H1 (cell line): Measurements from ENCODE around the gene CFAP58. TPM values are rescaled to one million over a fixed set of nuclear protein-coding genes. Genes with fewer than 3 reads are reported as not detected.

Experiments
- CTCF ChIA-PET: fragments of 300-600 bp; sonication (Branson Sonifier 250); formaldehyde crosslinking; loops from one replicate; lab custom pipeline; 2021; ENCODE audit not compliant: partially characterized antibody; lab: Charles Lee
- POLR2A ChIA-PET: fragments of 300-600 bp; sonication (Branson Sonifier 250); formaldehyde crosslinking; loops from one replicate; lab custom pipeline; 2021; ENCODE audit warnings: inconsistent platforms; ENCODE audit not compliant: partially characterized antibody; lab: Charles Lee
- DNase-seq, 2 experiments: peaks; one replicate each; pipeline versions ENCODE4 v3.0.0 to v3.0.0-alpha.2; 2010 to 2022; ENCODE audit warnings: low spot score in 2 of 2, low read depth in 1 of 2, mixed read lengths in 1 of 2
- FAIRE-seq: peaks from 2 replicates; lab custom pipeline; 2011; peaks lifted over from hg19 to GRCh38; lab: Jason Lieb, UNC
- H2AFZ ChIP-seq: 2 replicates; pipeline ENCODE4 v1.8.1; 2012; ENCODE audit warnings: low read length, inconsistent platforms
- H2AK5ac ChIP-seq: 2 replicates; pipeline ENCODE4 v1.6.1; 2013; ENCODE audit warnings: low read depth, low read length
- H2BK120ac ChIP-seq: replicated peaks from 2 replicates; pipeline ENCODE3; 2013; ENCODE audit warnings: low read depth, low read length, inconsistent platforms
- H2BK12ac ChIP-seq: 2 replicates; pipeline ENCODE4 v1.6.1; 2013; ENCODE audit warnings: low read depth, low read length
- H2BK15ac ChIP-seq: 2 replicates; pipeline ENCODE4 v1.6.1; 2013; ENCODE audit warnings: low read length
- H2BK20ac ChIP-seq: 2 replicates; pipeline ENCODE4 v1.6.1; 2013; ENCODE audit warnings: low read length
- H2BK5ac ChIP-seq: 2 replicates; pipeline ENCODE4 v1.6.1; 2013; ENCODE audit warnings: low read depth, low read length
- H3K14ac ChIP-seq: 2 replicates; pipeline ENCODE4 v1.6.1; 2013; ENCODE audit warnings: inconsistent platforms; ENCODE audit not compliant: insufficient read length
- H3K18ac ChIP-seq: 2 replicates; pipeline ENCODE4 v1.6.1; 2013; ENCODE audit warnings: low read length; ENCODE audit errors: extremely low read depth
- H3K23ac ChIP-seq: 2 replicates; pipeline ENCODE4 v1.6.1; 2013; ENCODE audit warnings: inconsistent platforms; ENCODE audit not compliant: insufficient read length
- H3K23me2 ChIP-seq: 2 replicates; pipeline ENCODE4 v1.6.1; 2013; ENCODE audit warnings: low read depth, low read length
- H3K27ac ChIP-seq: 2 replicates; pipeline ENCODE4 v1.6.1; 2011; ENCODE audit warnings: low read depth, low read length, inconsistent platforms
- H3K27me3 ChIP-seq, 4 experiments: replicated peaks in 1 of 4; 1 replicate in 1 of 4; 2 replicates in 3 of 4; pipeline versions ENCODE4 v1.6.1 to v1.8.1; 2011 to 2013; ENCODE audit warnings: low read length in 3 of 4, mild to moderate bottlenecking in 3 of 4, inconsistent platforms in 2 of 4, mixed read lengths in 2 of 4, moderate library complexity in 1 of 4; ENCODE audit not compliant: control insufficient read depth in 3 of 4, insufficient read depth in 3 of 4; ENCODE audit errors: extremely low read depth in 1 of 4
- H3K36me3 ChIP-seq, 4 experiments: 2 replicates each; pipeline versions ENCODE4 v1.6.1 to v1.8.1; 2011 to 2013; ENCODE audit warnings: mild to moderate bottlenecking in 4 of 4, low read length in 3 of 4, moderate library complexity in 2 of 4, control low read depth in 1 of 4, inconsistent platforms in 1 of 4; ENCODE audit not compliant: insufficient read depth in 4 of 4, control insufficient read depth in 2 of 4
- H3K4ac ChIP-seq: replicated peaks from 2 replicates; pipeline ENCODE3; 2013; ENCODE audit warnings: low read length, low read depth, mixed read lengths, inconsistent platforms; ENCODE audit not compliant: insufficient read length
- H3K4me1 ChIP-seq, 4 experiments: replicated peaks in 1 of 4; 1 replicate in 1 of 4; 2 replicates in 3 of 4; pipeline versions ENCODE4 v1.6.1 to v1.8.1; 2011 to 2013; ENCODE audit warnings: low read length in 3 of 4, inconsistent platforms in 2 of 4, mixed read lengths in 1 of 4; ENCODE audit not compliant: insufficient read depth in 4 of 4, control insufficient read depth in 3 of 4
- H3K4me2 ChIP-seq, 2 experiments: 2 replicates each; pipeline versions ENCODE4 v1.6.1 to v1.8.1; 2011 to 2013; ENCODE audit warnings: low read depth in 2 of 2, low read length in 2 of 2, control low read depth in 1 of 2, inconsistent platforms in 1 of 2, mild to moderate bottlenecking in 1 of 2; ENCODE audit not compliant: insufficient read depth in 1 of 2
- H3K4me3 ChIP-seq, 4 experiments: fragments of 200-600, 300-600 bp in 1 of 4; sonication (generic), shearing (Covaris generic), sonication (Bioruptor Twin) in 1 of 4; 2 replicates each; pipeline versions ENCODE4 v1.5.1 to v1.8.1; 2011 to 2016; ENCODE audit warnings: low read length in 4 of 4, low read depth in 3 of 4, control low read depth in 2 of 4, inconsistent platforms in 2 of 4, mild to moderate bottlenecking in 2 of 4, mixed read lengths in 1 of 4, moderate library complexity in 1 of 4; ENCODE audit not compliant: insufficient read depth in 2 of 4; ENCODE audit errors: extremely low read depth in 1 of 4
- H3K56ac ChIP-seq: replicated peaks from 2 replicates; pipeline ENCODE3; 2013; ENCODE audit warnings: low read depth, mild to moderate bottlenecking, mixed read lengths, low read length, inconsistent platforms; ENCODE audit not compliant: insufficient read length
- H3K79me1 ChIP-seq: 2 replicates; pipeline ENCODE4 v1.6.1; 2013; ENCODE audit warnings: low read depth, low read length, control low read depth
- H3K79me2 ChIP-seq, 2 experiments: 2 replicates each; pipeline versions ENCODE4 v1.6.1 to v1.8.1; 2012 to 2013; ENCODE audit warnings: low read length in 2 of 2, mild to moderate bottlenecking in 2 of 2, inconsistent platforms in 1 of 2; ENCODE audit not compliant: insufficient read depth in 2 of 2, control insufficient read depth in 1 of 2
- H3K9ac ChIP-seq, 4 experiments: replicated peaks in 1 of 4; 1 replicate in 1 of 4; 2 replicates in 3 of 4; pipeline versions ENCODE4 v1.6.1 to v1.8.1; 2011 to 2013; ENCODE audit warnings: low read depth in 3 of 4, low read length in 3 of 4, control low read depth in 2 of 4, mild to moderate bottlenecking in 2 of 4, moderate library complexity in 2 of 4, inconsistent platforms in 1 of 4; ENCODE audit errors: extremely low read depth in 1 of 4
- H3K9me3 ChIP-seq, 2 experiments: 2 replicates each; pipeline versions ENCODE4 v1.6.1 to v1.8.1; 2012 to 2013; ENCODE audit warnings: mild to moderate bottlenecking in 2 of 2, moderate library complexity in 2 of 2, control low read depth in 1 of 2, inconsistent platforms in 1 of 2, low read depth in 1 of 2, low read length in 1 of 2, mixed read lengths in 1 of 2; ENCODE audit not compliant: insufficient read depth in 2 of 2
- H4K20me1 ChIP-seq, 2 experiments: replicated peaks in 1 of 2; 2 replicates each; pipeline versions ENCODE3 to v1.8.1; 2011 to 2013; ENCODE audit warnings: inconsistent platforms in 2 of 2, low read length in 2 of 2, mild to moderate bottlenecking in 1 of 2; ENCODE audit not compliant: insufficient read depth in 2 of 2, control insufficient read depth in 1 of 2
- H4K5ac ChIP-seq: 2 replicates; pipeline ENCODE4 v1.6.1; 2013; ENCODE audit warnings: low read length, low read depth, mixed read lengths, inconsistent platforms; ENCODE audit not compliant: insufficient read length
- H4K8ac ChIP-seq: 2 replicates; pipeline ENCODE4 v1.8.0; 2013; ENCODE audit warnings: mild to moderate bottlenecking, moderate library complexity, low read length, inconsistent platforms; ENCODE audit not compliant: insufficient read depth; ENCODE audit errors: extremely low read depth
- H4K91ac ChIP-seq: replicated peaks from 2 replicates; pipeline ENCODE3; 2013; ENCODE audit warnings: low read length, mixed read lengths, inconsistent platforms; ENCODE audit not compliant: insufficient read length
- CEBPB ChIP-seq: IDR thresholded peaks from 2 replicates; pipeline ENCODE4 v1.6.1; 2012; ENCODE audit warnings: low read depth, low read length
- CREB1 ChIP-seq: IDR thresholded peaks from 2 replicates; pipeline ENCODE4 v1.6.1; 2012; ENCODE audit warnings: inconsistent platforms
- CTBP2 ChIP-seq: IDR thresholded peaks from 2 replicates; pipeline ENCODE4 v1.7.0; 2011; ENCODE audit warnings: borderline replicate concordance, mild to moderate bottlenecking, moderate library complexity, mixed read lengths, low read length; ENCODE audit not compliant: insufficient read depth, insufficient read length
- GTF2F1 ChIP-seq: IDR thresholded peaks from 2 replicates; pipeline ENCODE4 v1.6.1; 2012; ENCODE audit warnings: low read depth, low read length, improper control_type of control experiment, borderline replicate concordance
- HDAC6 ChIP-seq: IDR thresholded peaks from one replicate; pipeline ENCODE4 v1.7.1; 2012; ENCODE audit warnings: low read depth, mild to moderate bottlenecking, inconsistent platforms, low read length, moderate library complexity
- POLR2A ChIP-seq, 2 experiments: IDR thresholded peaks; 1 replicate in 1 of 2; 2 replicates in 1 of 2; pipeline ENCODE4 v1.6.1; 2011; ENCODE audit warnings: low read depth in 2 of 2, low read length in 2 of 2, mild to moderate bottlenecking in 2 of 2; ENCODE audit errors: control extremely low read depth in 1 of 2
- RFX5 ChIP-seq: IDR thresholded peaks from 2 replicates; pipeline ENCODE4 v1.6.1; 2011; ENCODE audit warnings: low read depth, low read length, improper control_type of control experiment, borderline replicate concordance
- RNF2 ChIP-seq: fragments of 200-900, 300-1000 bp; sonication (generic); IDR thresholded peaks from 2 replicates; pipeline ENCODE4 v1.7.1; 2016; ENCODE audit warnings: borderline replicate concordance, low read depth, mild to moderate bottlenecking, antibody characterized with exemption, low read length; ENCODE audit not compliant: poor library complexity, severe bottlenecking; ENCODE audit errors: missing control alignments
- SIX5 ChIP-seq: IDR thresholded peaks from 2 replicates; pipeline ENCODE4 v1.6.1; 2011; ENCODE audit warnings: mild to moderate bottlenecking, low read depth, low read length
- SP2 ChIP-seq: IDR thresholded peaks from 2 replicates; pipeline ENCODE4 v1.6.1; 2012; ENCODE audit warnings: mild to moderate bottlenecking, low read length, inconsistent platforms
- WGBS, 2 experiments: shearing (Covaris generic) in 1 of 2; methylation state at CpG; one replicate each; pipeline versions ENCODE4 v1.1.6 to v1.1.7; 2013 to 2015; ENCODE audit warnings: low lambda C conversion rate in 2 of 2, mixed read lengths in 2 of 2, inconsistent platforms in 1 of 2, low coverage in 1 of 2, missing lambda C conversion rate in 1 of 2; ENCODE audit not compliant: insufficient replicate concordance in 2 of 2, insufficient coverage in 1 of 2, insufficient read length in 1 of 2; ENCODE audit errors: extremely low coverage in 1 of 2, missing lambda C conversion rate in 1 of 2; 5-methylcytosine and 5-hydroxymethylcytosine counted together
- polyA plus RNA-seq, 7 experiments: library from polyadenylated mRNA; depleted of rRNA in 3 of 7; stranded (reverse) in 5 of 7; unstranded in 2 of 7; fragments of >200 nt in 5 of 7; fragments of 200-250 nt in 2 of 7; gene quantifications; 1 replicate in 5 of 7; 2 replicates in 1 of 7; 4 replicates in 1 of 7; pipeline versions ENCODE4 v1.2.1 to v1.2.3, GENCODE V29; 2011 to 2013; ENCODE audit warnings: missing spikeins in 2 of 7, mixed read lengths in 2 of 7
- total RNA-seq: library from RNA; stranded (reverse); fragmentation: NEBNext Ultra II Directional; extraction: Animal tissue kit (Norgen Biotek cat#: 25700); gene quantifications from 2 replicates; pipeline ENCODE4 v1.2.1, GENCODE V29; 2021
- TF ChIP-seq, protein P1 (sequence below): IDR thresholded peaks from 2 replicates; pipeline ENCODE4 v1.6.1; 2012; ENCODE audit warnings: inconsistent platforms
- TF ChIP-seq, protein P2 (sequence below): IDR thresholded peaks from 2 replicates; pipeline ENCODE4 v1.6.1; 2012; ENCODE audit warnings: low read length, inconsistent platforms

The CFAP58 gene
- total and polyA plus RNA-seq, 2 of the 8 experiments (the other 6 are each of a cell fraction or from before 2014, with no cell fraction given), result 0.32 to 0.71 TPM

DNA sequence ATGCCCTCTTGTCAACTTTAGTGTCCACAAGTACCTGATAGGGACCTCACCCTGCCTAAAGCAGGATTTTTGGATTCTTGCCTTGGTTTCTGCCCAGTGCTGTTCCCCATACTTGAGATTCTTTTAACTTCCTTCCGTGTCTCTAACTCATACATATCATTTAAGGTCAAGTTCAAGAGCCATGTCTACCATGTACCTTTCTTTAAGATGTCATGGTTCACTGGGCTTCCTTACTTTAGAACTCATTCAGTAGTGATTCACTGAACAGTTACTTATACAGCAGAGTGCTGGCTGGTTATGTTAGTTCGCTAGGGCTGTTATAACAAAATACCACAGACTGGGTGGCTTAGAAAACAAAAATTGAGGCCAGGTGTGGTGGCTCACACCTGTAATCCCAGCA is 5.0 kb upstream of the CFAP58 start:
- H3K79me1 ChIP-seq, result no peaks in the 10 kb centered on the region
- no peaks in the 10 kb centered on the region for H3K36me3 ChIP-seq
- POLR2A ChIA-PET, result interaction anchor here (0.6 to 1.3 kb wide), 3 partner anchors 10 to 31 kb away, joined by 3 read pairs; partner anchors contain the start of gene ITPRIP
- no peak for DNase-seq
- H3K14ac ChIP-seq, result no peak overlapping the region
- peaks cover 0 to under 1% (median under 1%) of the 10 kb centered on the region in 4 experiments; a peak in 2 of 7 replicates for H3K27me3 ChIP-seq
- no peak overlapping the region for H3K23ac ChIP-seq
- H3K4me2 ChIP-seq, result no peak overlapping the region; a peak in 1 of 4 replicates
- no peak overlapping the region; the same call in 1 of the 2 replicates for H2BK12ac ChIP-seq
- H3K18ac ChIP-seq, result no peak overlapping the region
- H3K27ac ChIP-seq, result no peak overlapping the region
- no peak for FAIRE-seq
- H3K9ac ChIP-seq, result no peak overlapping the region
- TF ChIP-seq CTBP2 (no peak), CREB1 (no peak), GTF2F1 (no peak), CEBPB (no peak), SIX5 (no peak), SP2 (no peak), RNF2 (no peak), POLR2A (IDR thresholded peaks at IDR 0.05; ENCODE audit: control extremely low read depth in 1 of 2, low read depth in 2 of 2, low read length in 2 of 2) (no peak), RFX5 (no peak), HDAC6 (no peak)
- TF ChIP-seq, protein P1, sequence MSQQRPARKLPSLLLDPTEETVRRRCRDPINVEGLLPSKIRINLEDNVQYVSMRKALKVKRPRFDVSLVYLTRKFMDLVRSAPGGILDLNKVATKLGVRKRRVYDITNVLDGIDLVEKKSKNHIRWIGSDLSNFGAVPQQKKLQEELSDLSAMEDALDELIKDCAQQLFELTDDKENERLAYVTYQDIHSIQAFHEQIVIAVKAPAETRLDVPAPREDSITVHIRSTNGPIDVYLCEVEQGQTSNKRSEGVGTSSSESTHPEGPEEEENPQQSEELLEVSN, result no peak
- TF ChIP-seq, protein P2, sequence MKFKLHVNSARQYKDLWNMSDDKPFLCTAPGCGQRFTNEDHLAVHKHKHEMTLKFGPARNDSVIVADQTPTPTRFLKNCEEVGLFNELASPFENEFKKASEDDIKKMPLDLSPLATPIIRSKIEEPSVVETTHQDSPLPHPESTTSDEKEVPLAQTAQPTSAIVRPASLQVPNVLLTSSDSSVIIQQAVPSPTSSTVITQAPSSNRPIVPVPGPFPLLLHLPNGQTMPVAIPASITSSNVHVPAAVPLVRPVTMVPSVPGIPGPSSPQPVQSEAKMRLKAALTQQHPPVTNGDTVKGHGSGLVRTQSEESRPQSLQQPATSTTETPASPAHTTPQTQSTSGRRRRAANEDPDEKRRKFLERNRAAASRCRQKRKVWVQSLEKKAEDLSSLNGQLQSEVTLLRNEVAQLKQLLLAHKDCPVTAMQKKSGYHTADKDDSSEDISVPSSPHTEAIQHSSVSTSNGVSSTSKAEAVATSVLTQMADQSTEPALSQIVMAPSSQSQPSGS, result no peak
- H2BK5ac ChIP-seq, result no peak overlapping the region
- no peak overlapping the region for H4K91ac ChIP-seq
- no peak overlapping the region for H3K56ac ChIP-seq
- H4K5ac ChIP-seq, result no peak overlapping the region
- no peak overlapping the region for H2BK120ac ChIP-seq
- CTCF ChIA-PET, result interaction anchor here (1.2 to 17.2 kb wide), 8 partner anchors 7 to 72 kb away, joined by 3 to 379 read pairs (median 82); partner anchors contain the start of gene ITPRIP
- H2BK15ac ChIP-seq, result no peak overlapping the region
- no peaks in the 10 kb centered on the region for H4K20me1 ChIP-seq
- WGBS, 2 experiments, result 89% methylated on average over 2 of the region's 2 CpGs; no CpG with 5 or more reads in 1 of the 2 experiments
- H2AFZ ChIP-seq, result no peak overlapping the region
- no peak overlapping the region for H4K8ac ChIP-seq
- no peak overlapping the region for H3K4me3 ChIP-seq
- H2AK5ac ChIP-seq, result no peak overlapping the region
- H3K9me3 ChIP-seq, result no peaks in the 10 kb centered on the region
- H3K23me2 ChIP-seq, result peaks cover 4% of the 10 kb centered on the region; the same call in 1 of the 2 replicates
- peaks cover 0 to 9% (median 1%) of the 10 kb centered on the region in 4 experiments; a peak in 2 of 7 replicates for H3K4me1 ChIP-seq
- H2BK20ac ChIP-seq, result no peak overlapping the region
- no peak overlapping the region for H3K4ac ChIP-seq
- H3K79me2 ChIP-seq, result no peaks in the 10 kb centered on the region
